Activated naive CD4-positive, alpha-beta T cell treated with anti-CD3 and anti-CD28 coated beads, Interleukin-2, amount 10 ng/mL, durations not matched to agents 7 days and 5 days (primary cell): ENCODE measurements around the gene EIF4E.
"Not testable (repeated sequence)": the region's sequence is repeated elsewhere in the genome, so short reads cannot be mapped to it uniquely, and the experiment has no call there.

Source experiments
- CTCF ChIA-PET: fragments of 350-600 bp; sonication (Branson Sonifier 250); formaldehyde crosslinking; loops from one replicate; lab custom pipeline; 2021; ENCODE audit warnings: antibody characterized with exemption; lab: Charles Lee
- DNase-seq: peaks from one replicate; pipeline ENCODE4 v3.0.0-alpha.2; 2020
- H3K27ac Mint-ChIP-seq: one replicate; pipeline ENCODE4 v1.8.0; 2021; ENCODE audit warnings: mild to moderate bottlenecking, moderate library complexity, mixed read lengths
- H3K27me3 Mint-ChIP-seq: one replicate; pipeline ENCODE4 v1.8.0; 2021; ENCODE audit warnings: mild to moderate bottlenecking, mixed read lengths
- H3K36me3 Mint-ChIP-seq: one replicate; pipeline ENCODE4 v1.8.0; 2021; ENCODE audit warnings: mixed read lengths
- H3K4me1 Mint-ChIP-seq: one replicate; pipeline ENCODE4 v1.8.0; 2021; ENCODE audit warnings: mixed read lengths
- H3K4me3 Mint-ChIP-seq: one replicate; pipeline ENCODE4 v1.8.0; 2021; ENCODE audit warnings: mild to moderate bottlenecking, moderate library complexity, mixed read lengths
- H3K9me3 Mint-ChIP-seq: one replicate; pipeline ENCODE4 v1.8.0; 2021; ENCODE audit warnings: mixed read lengths

EIF4E gene

DNA sequence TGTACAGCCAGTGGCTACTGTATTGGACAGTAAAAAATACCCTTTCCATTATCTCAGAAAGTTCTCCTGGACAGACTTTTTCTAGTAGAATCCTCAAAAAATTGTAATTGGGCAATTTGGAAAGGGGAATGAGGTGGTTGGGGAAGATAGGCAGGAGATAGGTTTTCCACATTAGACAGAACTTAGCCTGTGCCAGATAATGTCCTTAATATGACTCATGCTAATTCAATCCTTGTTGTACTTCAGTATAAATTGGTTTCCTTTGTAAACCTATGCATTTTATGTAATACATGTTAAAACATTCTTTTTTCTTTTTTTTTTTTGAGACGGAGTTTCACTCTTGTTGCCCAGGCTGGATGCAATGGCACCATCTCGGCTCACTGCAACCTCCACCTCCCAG lies 8.9 kb downstream of the EIF4E start:
- peaks cover 15% of the 10 kb centered on the region for H3K4me1 Mint-ChIP-seq
- CTCF ChIA-PET = no interaction called here
- no peak overlapping the region for H3K27ac Mint-ChIP-seq
- no peaks in the 10 kb centered on the region for H3K9me3 Mint-ChIP-seq
- H3K27me3 Mint-ChIP-seq = no peaks in the 10 kb centered on the region
- H3K36me3 Mint-ChIP-seq = peaks cover 28% of the 10 kb centered on the region
- no peak for DNase-seq
- no peak overlapping the region for H3K4me3 Mint-ChIP-seq

DNA sequence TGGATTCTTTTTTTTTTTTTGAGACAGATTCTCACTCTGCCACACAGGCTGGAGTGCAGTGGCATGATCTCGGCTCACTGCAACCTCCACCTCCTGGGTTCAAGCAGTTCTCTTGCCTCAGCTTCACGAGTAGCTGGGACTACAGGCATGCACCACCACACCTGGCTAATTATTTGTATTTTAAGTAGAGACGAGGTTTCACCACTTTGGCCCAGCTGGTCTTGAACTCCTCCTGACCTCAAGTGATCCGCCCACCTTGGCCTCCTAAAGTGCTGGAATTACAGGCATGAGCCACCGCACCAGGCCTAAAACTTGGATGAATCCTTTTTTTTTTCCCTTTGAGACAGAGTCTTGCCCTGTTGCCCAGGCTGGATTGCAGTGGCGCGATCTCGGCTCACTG lies 18.2 kb downstream of the EIF4E start:
- not testable (repeated sequence) for H3K4me3 Mint-ChIP-seq, H3K27ac Mint-ChIP-seq, H3K9me3 Mint-ChIP-seq, DNase-seq, H3K27me3 Mint-ChIP-seq
- CTCF ChIA-PET = interaction anchor here (0.6 kb wide), 1 partner anchor 21 kb away, joined by 4 read pairs; no protein-coding TSS in a partner anchor
- Mint-ChIP-seq H3K4me1 (peaks cover 11% of the 10 kb centered on the region), H3K36me3 (peaks cover 14% of the 10 kb centered on the region)

DNA sequence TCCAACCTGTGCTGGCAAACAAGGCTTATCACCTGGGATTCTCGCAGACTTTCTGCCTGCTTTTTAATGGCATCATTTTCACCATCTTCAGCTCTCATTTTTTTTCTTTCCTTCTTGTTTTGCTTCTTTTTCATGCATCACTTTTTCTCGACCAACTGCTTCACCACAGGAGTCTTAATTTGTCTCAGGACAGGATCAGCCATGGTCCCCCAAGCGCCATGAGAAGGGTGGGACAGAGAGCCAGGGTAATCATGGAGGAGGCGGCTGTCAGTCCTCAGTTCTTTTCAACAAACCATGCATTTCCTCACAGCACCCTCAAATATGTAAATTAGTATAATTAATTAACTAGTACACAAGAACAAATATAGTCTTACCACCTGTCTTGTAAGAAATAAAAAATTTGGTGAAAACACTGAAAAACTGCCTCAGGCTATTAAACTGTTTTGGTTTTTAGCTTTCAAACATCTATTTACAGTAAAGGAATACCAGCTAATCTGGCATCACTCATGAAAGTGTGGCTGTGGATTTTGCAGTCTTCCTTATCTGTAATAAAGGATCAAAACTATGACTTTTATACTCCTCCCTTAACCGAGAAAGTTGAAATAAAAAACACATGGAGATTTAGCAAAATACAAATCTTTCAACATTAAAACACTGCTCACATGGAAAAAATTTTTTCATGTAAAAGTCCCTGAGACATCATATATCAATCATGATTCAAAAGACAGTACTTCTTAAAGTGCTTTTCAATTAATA lies 19.1 kb downstream of the EIF4E start:
- peaks cover 19% of the 10 kb centered on the region for H3K36me3 Mint-ChIP-seq
- no peak for DNase-seq
- no peak overlapping the region for H3K4me3 Mint-ChIP-seq
- peaks cover 11% of the 10 kb centered on the region for H3K4me1 Mint-ChIP-seq
- no peaks in the 10 kb centered on the region for H3K9me3 Mint-ChIP-seq
- no peak overlapping the region for H3K27ac Mint-ChIP-seq
- no peaks in the 10 kb centered on the region for H3K27me3 Mint-ChIP-seq
- CTCF ChIA-PET = interaction anchor here (0.6 kb wide), 1 partner anchor 22 kb away, joined by 4 read pairs; no protein-coding TSS in a partner anchor

DNA sequence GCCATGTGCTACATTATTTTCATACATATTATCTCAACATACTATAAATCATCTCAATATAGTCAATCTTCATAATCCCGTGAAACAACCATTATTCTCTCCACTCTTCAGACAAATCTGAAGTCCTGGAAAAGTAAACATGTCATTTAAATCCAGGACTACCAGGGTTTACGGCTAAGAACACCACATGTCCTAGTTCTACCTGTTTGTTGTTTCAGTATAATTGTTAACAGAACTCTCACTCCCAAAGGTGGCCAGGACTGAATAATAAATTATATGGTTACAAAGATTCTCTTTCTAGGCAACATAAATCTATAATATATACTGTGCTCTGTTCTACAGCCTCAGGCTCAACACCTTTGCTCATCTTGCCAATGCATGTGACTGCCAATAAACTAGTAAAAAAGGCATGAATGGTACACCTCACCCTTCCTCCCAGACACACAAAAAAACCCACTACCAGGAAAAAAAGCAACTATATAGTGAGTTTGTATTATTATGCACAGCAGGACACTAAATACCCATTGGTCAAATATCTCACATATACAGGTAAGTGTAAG lies 20.1 kb downstream of the EIF4E start:
- Mint-ChIP-seq H3K4me3 (no peak overlapping the region), H3K27ac (no peak overlapping the region)
- CTCF ChIA-PET = no interaction called here

DNA sequence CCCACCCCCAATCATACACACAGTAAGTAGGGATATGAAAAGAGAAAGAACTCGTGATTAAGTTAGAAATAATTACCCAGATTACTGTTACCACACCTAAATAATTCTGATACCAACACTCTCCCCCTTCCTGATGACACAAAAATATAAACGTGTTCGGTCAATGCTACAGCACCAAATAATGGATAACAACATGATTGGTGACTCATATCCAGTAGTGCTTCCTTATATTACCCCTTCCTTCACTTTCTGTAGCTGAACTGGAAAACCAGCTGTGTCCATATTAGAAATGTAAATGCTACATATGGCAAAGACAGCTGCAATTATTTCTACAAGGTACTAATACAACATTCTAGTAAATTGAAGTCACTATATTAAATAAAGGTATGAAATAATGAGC lies 20.8 kb downstream of the EIF4E start:
- Mint-ChIP-seq H3K4me1 (peaks cover 8% of the 10 kb centered on the region), H3K27ac (no peak overlapping the region)

More for the DNA sequence above, 20.1 kb downstream of the EIF4E start:
- no peaks in the 10 kb centered on the region for H3K27me3 Mint-ChIP-seq
- H3K36me3 Mint-ChIP-seq = peaks cover 19% of the 10 kb centered on the region
- H3K4me1 Mint-ChIP-seq = peaks cover 8% of the 10 kb centered on the region
- H3K9me3 Mint-ChIP-seq = no peaks in the 10 kb centered on the region
- no peak for DNase-seq

DNA sequence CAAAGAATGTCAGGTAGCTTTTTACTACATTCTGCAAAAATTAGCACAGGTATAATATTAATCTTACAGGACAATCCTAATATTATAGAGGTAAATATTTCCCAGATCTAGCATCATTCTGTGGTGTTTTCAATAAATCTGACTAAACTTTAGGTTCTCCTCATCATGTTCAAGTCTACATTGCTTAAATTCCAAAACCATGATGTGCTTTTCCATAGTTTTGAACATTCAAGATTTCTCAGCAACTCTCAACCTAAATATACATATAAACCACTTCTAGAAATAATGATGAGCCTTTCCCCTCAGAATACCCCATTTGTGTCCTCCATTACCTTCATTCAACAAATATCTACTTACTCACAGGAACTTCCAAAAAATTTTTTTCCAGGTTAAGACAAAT lies 23.1 kb downstream of the EIF4E start:
- Mint-ChIP-seq H3K36me3 (peaks cover 33% of the 10 kb centered on the region), H3K4me3 (no peak overlapping the region)

More for the DNA sequence above, 20.8 kb downstream of the EIF4E start:
- Mint-ChIP-seq H3K27me3 (no peaks in the 10 kb centered on the region), H3K36me3 (peaks cover 19% of the 10 kb centered on the region), H3K9me3 (no peaks in the 10 kb centered on the region), H3K4me3 (no peak overlapping the region)
- DNase-seq = no peak
- CTCF ChIA-PET = no interaction called here

DNA sequence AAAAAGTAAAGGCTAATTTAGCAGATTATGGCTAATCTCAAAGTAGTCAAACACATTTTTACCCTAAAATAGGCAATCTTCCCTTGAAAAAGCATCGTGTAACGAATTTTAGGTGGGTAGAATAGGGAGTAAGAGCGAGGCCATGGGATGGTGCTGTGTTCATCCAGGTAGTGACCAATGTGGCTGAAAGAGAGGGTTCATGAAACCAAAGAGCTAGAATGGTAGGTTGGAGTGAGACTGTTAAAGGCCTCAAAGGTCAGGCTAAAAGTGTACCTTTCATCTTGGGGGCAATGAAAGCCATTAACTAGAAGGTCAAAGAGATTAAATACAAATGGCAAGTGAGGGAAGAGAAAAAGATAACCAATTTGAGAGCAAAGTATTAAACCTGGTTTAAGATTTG lies 23.6 kb downstream of the EIF4E start:
- Mint-ChIP-seq H3K4me1 (peaks cover 8% of the 10 kb centered on the region), H3K9me3 (no peaks in the 10 kb centered on the region), H3K27ac (no peak overlapping the region), H3K4me3 (no peak overlapping the region), H3K27me3 (no peaks in the 10 kb centered on the region), H3K36me3 (peaks cover 38% of the 10 kb centered on the region)
- DNase-seq = no peak
- CTCF ChIA-PET = interaction anchor here (1.2 kb wide), 1 partner anchor 23 kb away, joined by 3 read pairs; the partner anchor contains the start of gene EIF4E

More for the DNA sequence above, 23.1 kb downstream of the EIF4E start:
- no peak for DNase-seq
- peaks cover 8% of the 10 kb centered on the region for H3K4me1 Mint-ChIP-seq
- no peak overlapping the region for H3K27ac Mint-ChIP-seq
- CTCF ChIA-PET = interaction anchor here (1.2 kb wide), 1 partner anchor 23 kb away, joined by 3 read pairs; the partner anchor contains the start of gene EIF4E
- H3K27me3 Mint-ChIP-seq = no peaks in the 10 kb centered on the region
- H3K9me3 Mint-ChIP-seq = no peaks in the 10 kb centered on the region

DNA sequence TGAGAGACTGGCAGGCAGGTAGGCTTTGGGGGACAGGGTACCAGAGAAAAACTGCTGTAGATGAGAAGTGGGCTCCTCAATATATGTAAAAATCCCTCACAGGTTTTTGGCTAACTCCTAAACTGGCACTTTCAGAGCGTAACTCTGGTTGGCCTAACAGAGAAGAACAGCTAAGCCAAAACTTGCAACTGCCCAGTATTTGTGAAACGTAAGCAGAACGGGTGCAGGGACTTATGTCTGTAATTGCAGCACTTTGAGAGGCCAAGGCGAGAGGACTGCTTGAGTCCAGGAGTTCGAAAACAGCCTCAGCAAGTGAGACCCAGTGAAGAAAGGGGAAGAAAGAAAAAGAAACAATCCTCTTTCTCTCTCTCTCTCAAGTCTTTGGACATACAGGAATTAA lies 25.0 kb downstream of the EIF4E start:
- Mint-ChIP-seq H3K4me1 (peaks cover 1% of the 10 kb centered on the region), H3K9me3 (no peaks in the 10 kb centered on the region), H3K36me3 (peaks cover 42% of the 10 kb centered on the region), H3K27me3 (no peaks in the 10 kb centered on the region), H3K27ac (peak overlapping the region; percentile 24), H3K4me3 (no peak overlapping the region)
- CTCF ChIA-PET = no interaction called here
- no peak for DNase-seq

DNA sequence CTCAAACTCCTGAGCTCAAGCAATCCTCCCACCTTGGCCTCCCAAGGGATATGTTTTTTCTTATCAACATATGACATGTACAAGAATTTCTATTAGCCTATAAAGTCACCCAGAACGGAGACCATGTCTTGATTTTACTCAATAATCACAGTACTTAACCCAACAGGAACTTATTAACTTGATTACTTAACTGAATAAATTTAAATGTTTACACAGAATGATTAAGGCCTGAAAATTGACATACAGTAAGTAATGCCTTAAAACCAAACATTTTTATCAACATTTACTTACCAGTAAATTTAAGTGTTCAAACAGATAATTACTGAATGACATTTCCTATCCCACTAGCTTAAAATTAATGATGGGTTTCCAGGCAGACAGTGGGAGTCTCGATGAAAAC lies 25.4 kb downstream of the EIF4E start:
- Mint-ChIP-seq H3K27me3 (no peaks in the 10 kb centered on the region), H3K4me3 (no peak overlapping the region), H3K9me3 (no peaks in the 10 kb centered on the region), H3K4me1 (no peaks in the 10 kb centered on the region), H3K36me3 (peaks cover 42% of the 10 kb centered on the region), H3K27ac (no peak overlapping the region)
- CTCF ChIA-PET = no interaction called here
- no peak for DNase-seq

DNA sequence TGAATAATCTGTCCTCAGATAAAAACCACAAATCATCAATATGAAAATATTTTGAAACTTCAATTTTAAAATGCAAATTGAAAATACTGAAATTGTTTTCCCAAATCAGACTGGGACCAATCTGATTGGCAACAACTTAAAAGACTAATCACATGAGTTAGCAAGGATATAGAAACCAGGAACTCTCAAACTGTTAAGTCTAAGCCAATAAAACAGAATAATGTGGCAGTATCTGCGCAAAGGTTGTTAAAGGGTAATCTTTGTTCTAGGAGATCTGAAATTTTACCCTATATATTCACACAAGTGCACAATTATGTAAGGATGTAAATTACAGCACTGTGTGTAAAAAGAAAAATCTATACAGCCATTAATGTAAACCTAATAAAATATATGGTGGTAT lies 29.7 kb downstream of the EIF4E start:
- H3K36me3 Mint-ChIP-seq = peaks cover 51% of the 10 kb centered on the region
- CTCF ChIA-PET = interaction anchor here (1.1 kb wide), 1 partner anchor 404 kb away, joined by 3 read pairs; no protein-coding TSS in a partner anchor

DNA sequence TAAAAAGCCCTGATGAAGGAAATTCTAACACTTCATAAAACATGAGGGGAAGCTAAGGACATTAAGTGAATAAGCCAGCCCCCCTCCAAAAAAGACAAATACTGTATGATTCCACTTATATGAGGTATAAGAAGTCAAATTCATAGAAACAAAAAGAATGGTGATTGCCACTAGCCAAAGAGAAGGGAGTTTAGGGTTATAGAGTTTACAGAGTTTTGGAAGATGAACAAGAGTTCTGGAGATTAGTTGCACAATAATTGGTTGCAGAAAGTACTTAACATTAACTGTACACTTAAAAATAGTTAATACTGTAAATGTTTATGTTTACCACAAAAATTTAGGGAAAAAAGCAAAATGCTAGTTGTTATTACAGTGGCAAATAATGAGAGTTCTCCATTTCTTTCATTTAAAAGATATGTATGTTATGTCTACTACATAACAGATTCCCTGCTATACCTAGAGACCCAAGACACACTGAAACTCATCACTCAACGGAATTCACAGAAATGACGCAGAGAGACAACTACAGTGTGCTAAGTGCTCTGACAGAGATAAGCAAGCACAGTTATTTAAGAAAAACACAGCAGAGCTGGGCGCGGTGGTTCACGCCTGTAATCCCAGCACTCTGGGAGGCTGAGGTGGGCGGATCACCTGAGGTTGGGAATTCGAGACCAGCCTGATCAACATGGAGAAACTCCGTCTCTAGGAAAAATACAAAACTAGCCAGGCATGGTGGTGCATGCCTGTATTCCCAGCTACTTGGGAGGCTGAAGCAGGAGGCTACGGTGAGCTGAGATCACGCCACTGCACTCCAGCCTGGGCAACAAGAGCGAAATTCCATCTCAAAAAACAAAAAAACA lies 37.2 kb downstream of the EIF4E start:
- no peak overlapping the region for H3K4me3 Mint-ChIP-seq
- no peak for DNase-seq
- no peaks in the 10 kb centered on the region for H3K27me3 Mint-ChIP-seq
- H3K9me3 Mint-ChIP-seq = no peaks in the 10 kb centered on the region
- H3K36me3 Mint-ChIP-seq = peaks cover 52% of the 10 kb centered on the region
- CTCF ChIA-PET = interaction anchor here (0.6 kb wide), 1 partner anchor 90 kb away, joined by 3 read pairs; no protein-coding TSS in a partner anchor
- peaks cover 2% of the 10 kb centered on the region for H3K4me1 Mint-ChIP-seq
- H3K27ac Mint-ChIP-seq = no peak overlapping the region

More for the DNA sequence above, 29.7 kb downstream of the EIF4E start:
- Mint-ChIP-seq H3K4me1 (no peaks in the 10 kb centered on the region), H3K9me3 (no peaks in the 10 kb centered on the region), H3K4me3 (no peak overlapping the region), H3K27me3 (no peaks in the 10 kb centered on the region), H3K27ac (no peak overlapping the region)
- DNase-seq = no peak

DNA sequence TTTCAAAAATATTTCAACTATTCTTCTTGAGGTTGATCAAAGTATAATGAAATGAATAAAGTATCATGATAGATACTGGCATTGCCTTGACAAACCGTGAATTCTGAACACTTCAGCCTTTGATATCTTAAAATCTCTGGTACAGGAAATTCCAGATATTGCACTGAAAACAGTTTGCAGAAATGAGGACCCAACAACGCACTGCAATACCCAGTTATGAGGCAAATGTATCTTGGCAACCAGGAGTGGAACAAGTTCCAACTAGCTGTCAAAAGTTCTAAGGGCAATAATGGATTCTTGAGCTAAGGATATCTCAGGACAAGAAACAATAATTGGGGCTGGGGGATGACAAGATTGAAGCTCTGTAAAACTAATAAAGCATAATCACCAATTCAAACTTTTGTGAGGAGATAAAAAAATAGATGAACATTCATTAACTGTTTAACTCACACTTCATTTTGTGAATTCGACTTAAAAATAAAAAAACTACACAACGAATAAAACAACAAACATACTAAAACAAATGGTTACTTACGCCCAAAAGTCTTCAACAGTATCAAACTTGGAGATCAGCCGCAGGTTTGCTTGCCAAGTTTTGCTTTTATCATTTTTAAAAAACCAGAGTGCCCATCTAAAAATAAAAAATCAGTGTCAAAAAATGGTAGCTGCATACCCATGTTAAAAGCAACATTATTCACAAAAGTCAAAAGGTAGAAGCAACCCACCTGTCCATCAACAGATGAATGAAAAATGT lies 38.1 kb downstream of the EIF4E start:
- peaks cover 2% of the 10 kb centered on the region for H3K4me1 Mint-ChIP-seq
- no peaks in the 10 kb centered on the region for H3K27me3 Mint-ChIP-seq
- no peaks in the 10 kb centered on the region for H3K9me3 Mint-ChIP-seq
- H3K36me3 Mint-ChIP-seq = peaks cover 54% of the 10 kb centered on the region
- no peak overlapping the region for H3K4me3 Mint-ChIP-seq
- DNase-seq = no peak
- H3K27ac Mint-ChIP-seq = no peak overlapping the region
- CTCF ChIA-PET = no interaction called here

DNA sequence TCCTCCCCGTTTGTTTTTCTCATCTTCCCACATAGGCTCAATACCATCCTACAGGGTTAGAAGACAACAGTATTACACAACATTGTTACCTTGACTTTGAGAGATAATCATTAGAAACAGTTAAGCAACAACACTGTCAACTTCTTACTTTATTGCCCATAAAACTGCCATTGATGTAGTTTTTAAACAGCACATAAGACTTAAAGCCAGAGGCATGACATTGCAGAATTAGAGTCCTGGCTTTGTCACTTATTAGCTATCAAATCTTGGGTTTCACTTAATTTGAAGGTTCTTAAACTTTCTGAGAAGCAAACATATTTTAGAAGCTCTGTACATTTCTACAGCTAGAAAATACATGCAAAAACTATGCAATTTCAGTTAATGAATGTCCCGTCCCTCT lies 41.8 kb downstream of the EIF4E start:
- Mint-ChIP-seq H3K4me1 (peaks cover 2% of the 10 kb centered on the region), H3K9me3 (no peaks in the 10 kb centered on the region), H3K27me3 (no peaks in the 10 kb centered on the region), H3K27ac (no peak overlapping the region), H3K4me3 (no peak overlapping the region), H3K36me3 (peaks cover 48% of the 10 kb centered on the region)
- no peak for DNase-seq
- CTCF ChIA-PET = no interaction called here
